Motor neuron (in vitro differentiated cells): ENCODE data around the gene NUMA1. TPM values are rescaled to one million over a fixed set of nuclear protein-coding genes. Genes with fewer than 3 reads are reported as not detected.
A peak's percentile ranks its signal among the peaks of the same experiment; 100 is the strongest.

Experiments used
- ATAC-seq, 8 experiments: fragments of 200-7000 bp; cut with Tn5 transposase; replicated peaks in 6 of 8; 2 replicates each; pipeline ENCODE4 v1.8.0; 2021; ENCODE audit warnings: mild to moderate bottlenecking in 8 of 8, moderate library complexity in 8 of 8
- H3K27ac ChIP-seq, 2 donors: fragments of 250-450 bp; sonication (Bioruptor Pico); 2 replicates each; pipeline ENCODE4 v1.9.0; 2021; ENCODE audit warnings: antibody characterized with exemption in 2 of 2, mild to moderate bottlenecking in 2 of 2, moderate library complexity in 1 of 2
- H3K4me1 ChIP-seq, 2 donors: fragments of 250-450 bp; sonication (Bioruptor Pico); replicated peaks in 1 of 2; 2 replicates each; pipeline ENCODE4 v1.6.1; 2021; ENCODE audit warnings: antibody characterized with exemption in 2 of 2, mild to moderate bottlenecking in 2 of 2, moderate library complexity in 1 of 2
- H3K4me3 ChIP-seq, 5 donors: fragments of 250-450 bp; sonication (Bioruptor Pico); 2 replicates each; pipeline ENCODE4 v1.9.0; 2021; ENCODE audit warnings: antibody characterized with exemption in 5 of 5, mild to moderate bottlenecking in 5 of 5, moderate library complexity in 4 of 5
- WGBS, 10 experiments: fragments of 450-650 bp; shearing (Covaris generic); methylation state at CpG; one replicate each; pipeline ENCODE4 v1.0.0; 2022; 5-methylcytosine and 5-hydroxymethylcytosine counted together
- in situ Hi-C, 9 experiments: fragments of 400-800 bp; cut with MboI; loops; one replicate each; pipeline ENCODE4 v1.15.0; 2021; ENCODE audit warnings: low sequenced_read_pairs in 9 of 9, low pct_unique_long_range_greater_than_20kb in 2 of 9; ENCODE audit not compliant: unreplicated experiment in 9 of 9
- total RNA-seq, 8 experiments: library from RNA; unstranded; fragments of 300-600 nt; gene quantifications; 2 replicates each; pipeline versions ENCODE4 v1.2.3 to v1.2.4, GENCODE V29; 2022

NUMA1 gene
- total RNA-seq, 8 experiments from 2014 or later, result 76.0 to 217 (median 95.6) TPM

DNA sequence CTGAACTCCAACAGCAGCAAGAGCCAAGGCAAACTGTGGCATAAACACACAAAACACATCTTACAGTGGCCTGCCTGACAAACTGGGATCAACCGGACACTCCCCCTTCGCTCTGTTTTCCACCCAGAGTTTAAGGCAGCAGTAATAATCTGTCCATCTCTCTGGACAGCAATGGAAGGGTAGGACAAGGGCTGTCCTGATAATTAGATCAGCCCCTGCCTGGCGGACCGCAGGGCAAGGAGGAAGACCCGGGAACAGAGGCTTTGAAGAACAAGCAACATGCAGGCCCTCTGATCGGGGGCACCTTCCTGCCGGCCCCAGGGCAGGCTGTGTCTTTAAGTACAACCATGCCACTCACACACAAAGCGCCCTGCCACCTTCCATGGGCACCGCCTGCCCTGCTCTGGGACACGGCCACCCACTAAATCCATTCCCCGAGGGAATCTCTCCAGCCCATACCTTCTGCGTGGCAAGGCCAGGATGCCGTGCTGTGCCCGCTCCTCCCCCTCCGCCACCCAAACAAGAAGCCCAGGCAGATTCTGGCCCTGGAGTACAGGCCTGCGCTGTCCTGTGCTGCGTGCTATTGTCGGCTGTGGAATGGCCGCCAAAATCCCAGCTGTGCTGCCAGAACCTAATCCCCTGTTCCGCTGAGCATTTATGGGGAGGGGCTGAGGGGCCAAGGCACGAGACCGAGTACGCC, 38.8 kb downstream of the NUMA1 start:
- 3 to 13% (median 8%) methylated on average over 2 to 7 of the region's 23 CpGs; no CpG with 5 or more reads in 5 of the 10 experiments for WGBS, 10 experiments
- ATAC-seq, result peak; percentile 53 to 77 (median 62)
- in situ Hi-C loops, result loop anchor here in 2 of 9 experiments (25.0 kb wide), 1 partner anchor 371 kb away; no protein-coding TSS in a partner anchor
- Histone ChIP-seq H3K4me3 (peak overlapping the region; percentile 38 to 65 (median 49)), H3K27ac (peak overlapping the region; percentile 93 to 95), H3K4me1 (peaks cover 41 to 45% of the 10 kb centered on the region in 2 donors)

DNA sequence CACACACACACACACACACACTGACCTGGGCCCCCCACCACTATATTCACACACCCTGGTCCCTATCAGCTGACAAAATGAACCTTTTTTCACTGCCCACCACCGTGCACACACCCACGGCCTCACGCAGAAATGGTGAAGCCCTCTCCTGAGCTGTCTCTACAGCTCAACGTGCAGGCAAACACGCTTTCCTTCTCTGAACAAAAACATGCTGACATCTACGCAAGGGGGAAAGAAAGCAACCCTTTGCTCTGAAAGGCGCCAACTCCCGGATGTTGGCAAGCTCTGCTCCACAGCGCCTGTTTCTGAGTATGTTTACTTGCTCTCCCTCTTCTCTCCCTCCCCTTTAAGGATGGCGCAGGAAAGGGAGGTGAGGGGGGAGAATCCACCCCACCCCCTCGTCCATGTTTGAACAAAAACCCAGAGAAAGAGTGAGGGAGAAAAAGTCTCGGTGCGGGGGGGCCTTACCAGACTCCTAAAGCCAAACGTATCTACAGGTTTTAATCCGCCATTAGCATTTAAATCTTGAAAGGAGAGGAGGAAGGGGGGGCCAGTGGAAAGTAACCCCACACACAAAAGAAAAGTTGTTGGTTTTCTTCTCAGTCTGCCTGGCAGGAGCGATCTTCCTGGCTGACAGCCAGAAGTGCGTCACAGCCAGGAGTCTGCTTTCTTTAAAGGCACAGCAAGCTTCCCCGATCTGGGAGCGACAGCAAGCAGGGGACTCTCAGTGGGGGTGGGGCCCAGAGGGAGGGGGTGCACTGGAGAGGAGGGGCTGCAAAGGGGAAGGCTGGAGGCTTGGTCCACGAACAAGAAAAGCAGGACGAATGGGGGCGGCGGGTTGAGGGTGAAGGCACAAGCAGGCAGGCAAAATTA, 39.6 kb downstream of the NUMA1 start:
- in situ Hi-C loops, result loop anchor here in 2 of 9 experiments (25.0 kb wide), 1 partner anchor 372 kb away; no protein-coding TSS in a partner anchor

DNA sequence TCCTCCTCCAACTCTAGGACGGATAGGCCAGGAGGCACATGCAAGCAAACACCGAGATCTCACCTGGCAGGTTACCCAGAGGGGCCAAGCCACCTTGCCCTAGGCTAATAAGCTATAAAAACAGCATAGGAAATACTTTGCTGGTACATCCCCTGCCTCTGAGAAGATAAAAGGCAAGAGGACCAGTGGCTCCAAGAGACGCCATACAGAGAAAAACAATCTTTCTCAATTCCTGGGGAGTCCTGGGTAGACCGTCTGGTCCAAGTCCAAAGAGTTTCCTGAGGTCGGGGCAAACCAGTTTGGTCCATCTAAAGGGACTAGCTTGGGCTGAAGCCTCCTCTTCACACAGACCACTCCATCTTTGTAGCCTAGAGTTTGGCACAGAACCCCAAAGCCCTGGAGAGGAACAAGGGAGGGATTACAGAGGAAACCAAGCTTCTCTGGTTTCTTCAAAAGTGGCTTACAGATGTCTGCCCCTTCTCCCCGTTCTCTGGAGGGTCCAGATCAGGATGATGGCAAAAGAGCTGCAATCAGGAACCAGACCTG, 40.4 kb downstream of the NUMA1 start:
- ATAC-seq, result no peak
- Histone ChIP-seq H3K27ac (peak overlapping the region; percentile 93 to 95), H3K4me1 (peaks cover 41 to 42% of the 10 kb centered on the region in 2 donors), H3K4me3 (peak overlapping the region; percentile 38 to 65 (median 49))
- 4 to 92% (median 64%) methylated on average over 1 to 4 of the region's 6 CpGs; no CpG with 5 or more reads in 2 of the 10 experiments for WGBS, 10 experiments
- in situ Hi-C loops, result loop anchor here in 3 of 9 experiments (10.0 to 25.0 kb wide), 2 partner anchors 55 to 372 kb away; no protein-coding TSS in a partner anchor

More for the DNA sequence above, 39.6 kb downstream of the NUMA1 start:
- ATAC-seq, result peak; percentile 61 to 81 (median 74)
- WGBS, 10 experiments, result 0 to 4% (median 0%) methylated on average over 1 to 8 of the region's 23 CpGs; no CpG with 5 or more reads in 3 of the 10 experiments
- Histone ChIP-seq H3K27ac (peak overlapping the region; percentile 93 to 95), H3K4me1 (peaks cover 41 to 42% of the 10 kb centered on the region in 2 donors), H3K4me3 (peak overlapping the region; percentile 38 to 65 (median 49))

- Histone ChIP-seq H3K4me3 (peak overlapping the region; percentile 38 to 65 (median 49)), H3K4me1 (peaks cover 41 to 42% of the 10 kb centered on the region in 2 donors), H3K27ac (peak overlapping the region; percentile 93 to 95)
- ATAC-seq, result no peak
- in situ Hi-C loops, result loop anchor here in 3 of 9 experiments (10.0 to 25.0 kb wide), 2 partner anchors 56 to 373 kb away; no protein-coding TSS in a partner anchor
- 0 to 86% (median 44%) methylated on average over 1 to 3 of the region's 5 CpGs; no CpG with 5 or more reads in 2 of the 10 experiments for WGBS, 10 experiments
Observed at GRCh38 chr11:72039031-72039855, 41.1 kb downstream of the NUMA1 start.

DNA sequence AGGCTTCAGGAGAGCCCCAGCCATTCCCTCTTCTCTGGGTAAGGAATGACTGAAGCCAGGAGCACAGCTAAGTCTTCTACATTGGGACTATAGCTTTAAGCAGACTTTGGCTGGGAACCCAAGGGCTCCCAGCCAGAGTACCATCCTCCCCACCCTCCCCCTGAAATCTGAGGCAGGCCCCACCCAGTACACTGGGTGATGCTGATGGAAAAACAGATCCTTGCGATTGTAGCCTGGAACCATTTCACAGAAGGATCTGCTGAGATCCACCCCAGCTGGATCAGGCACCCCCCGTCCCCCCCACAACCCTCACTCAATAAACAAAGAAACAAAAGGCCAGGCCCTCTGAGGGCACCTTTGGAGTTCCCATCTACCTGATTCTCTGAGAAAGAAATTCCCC, 41.9 kb downstream of the NUMA1 start:
- 0% methylated on average over 1 of the region's 2 CpGs; no CpG with 5 or more reads in 9 of the 10 experiments for WGBS, 10 experiments
- in situ Hi-C loops, result loop anchor here in 3 of 9 experiments (10.0 to 25.0 kb wide), 2 partner anchors 56 to 374 kb away; no protein-coding TSS in a partner anchor
- H3K4me3 ChIP-seq, result peak overlapping the region; percentile 38 to 65 (median 49)
- H3K27ac ChIP-seq, result peak overlapping the region; percentile 93 to 95
- peak in 3 of 8 experiments; percentile 12 to 28 (median 13) for ATAC-seq
- H3K4me1 ChIP-seq, result peaks cover 41 to 42% of the 10 kb centered on the region in 2 donors

DNA sequence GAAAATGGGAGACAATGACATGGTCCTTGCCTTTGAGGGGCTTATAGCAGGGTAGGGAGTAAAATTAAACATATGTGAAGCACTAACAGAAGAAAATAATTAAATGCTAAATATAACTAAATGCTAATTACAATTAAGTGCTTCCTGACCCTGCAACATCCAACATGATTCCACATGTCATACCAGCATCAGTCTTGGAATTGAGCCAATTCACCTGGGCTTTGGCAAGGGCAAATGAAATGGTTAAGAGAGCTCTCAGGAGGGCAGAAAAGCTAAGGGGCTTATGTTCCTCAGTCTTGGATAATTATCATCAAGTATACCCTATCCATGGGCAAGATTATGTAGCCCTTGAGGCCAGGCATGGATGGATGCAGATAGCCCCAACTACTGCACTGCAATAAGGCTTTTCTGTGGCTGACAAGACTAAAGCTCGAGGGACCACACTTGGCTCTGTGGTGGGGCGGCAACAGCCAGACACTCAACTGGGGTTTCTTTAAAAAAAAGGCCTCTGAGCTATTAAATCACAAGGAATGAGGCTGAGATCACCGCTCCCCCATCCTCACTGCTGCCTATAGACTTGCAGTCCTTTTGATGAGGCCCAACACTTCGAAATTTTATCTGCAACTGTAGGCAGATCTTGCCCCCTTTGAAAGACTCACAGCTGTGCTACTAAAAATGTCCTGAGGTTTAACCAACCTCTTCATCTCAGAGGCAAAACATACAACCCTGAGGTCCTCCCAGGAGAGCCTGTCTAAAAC, 42.6 kb downstream of the NUMA1 start:
- Histone ChIP-seq H3K4me1 (peaks cover 40 to 42% of the 10 kb centered on the region in 2 donors), H3K27ac (peak overlapping the region in 1 of 2 donors; percentile 95), H3K4me3 (peak overlapping the region in 2 of 5 donors; percentile 49 to 65)
- in situ Hi-C loops, result loop anchor here in 3 of 9 experiments (10.0 to 25.0 kb wide), 2 partner anchors 57 to 375 kb away; no protein-coding TSS in a partner anchor
- no peak for ATAC-seq
- 7 to 88% (median 17%) methylated on average over 1 to 3 of the region's 4 CpGs; no CpG with 5 or more reads in 6 of the 10 experiments for WGBS, 10 experiments

DNA sequence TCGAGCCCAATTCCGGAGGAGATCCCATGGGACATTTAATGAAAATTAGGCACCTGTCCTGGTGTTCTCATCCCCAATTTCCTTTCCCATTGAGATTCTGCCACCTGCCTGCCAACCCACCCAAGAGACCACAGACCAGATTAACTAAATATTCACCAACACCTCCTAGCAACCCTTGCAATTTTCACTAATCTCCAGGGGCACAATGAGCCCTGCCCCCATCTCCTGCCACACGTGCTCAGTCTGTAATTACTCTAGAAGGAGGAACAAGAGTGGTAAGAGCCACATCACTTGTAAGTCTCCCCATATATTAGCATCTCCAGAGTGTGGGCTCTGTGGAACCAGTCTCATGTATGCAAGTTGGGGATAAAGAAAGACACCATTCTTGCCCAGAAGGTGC, 43.7 kb downstream of the NUMA1 start:
- in situ Hi-C loops, result loop anchor here in 3 of 9 experiments (10.0 to 25.0 kb wide), 2 partner anchors 58 to 376 kb away; no protein-coding TSS in a partner anchor
- no peak for ATAC-seq
- no peak overlapping the region for H3K4me3 ChIP-seq
- no peak overlapping the region for H3K27ac ChIP-seq
- peaks cover 31 to 35% of the 10 kb centered on the region in 2 donors for H3K4me1 ChIP-seq
- WGBS, 10 experiments, result 57 to 93% (median 78%) methylated on average over 1 to 3 of the region's 3 CpGs; no CpG with 5 or more reads in 5 of the 10 experiments

- peaks cover 0 to 3% of the 10 kb centered on the region in 2 donors for H3K4me1 ChIP-seq
- no peak overlapping the region for H3K27ac ChIP-seq
- in situ Hi-C loops, result loop anchor here in 3 of 9 experiments (10.0 to 25.0 kb wide), 2 partner anchors 64 to 382 kb away; no protein-coding TSS in a partner anchor
- H3K4me3 ChIP-seq, result no peak overlapping the region
- 0 to 71% (median 24%) methylated on average over 1 of the region's 1 CpG; no CpG with 5 or more reads in 4 of the 10 experiments for WGBS, 10 experiments
- peak in 1 of 8 experiments; percentile 69 for ATAC-seq
Observed at GRCh38 chr11:72030472-72031045, 49.8 kb downstream of the NUMA1 start.

GRCh38 chr11:72026090-72026489, 54.3 kb downstream of the NUMA1 start:
- no peak for ATAC-seq
- H3K27ac ChIP-seq, result no peak overlapping the region
- WGBS, 10 experiments, result 0 to 100% (median 50%) methylated on average over 1 of the region's 1 CpG; no CpG with 5 or more reads in 7 of the 10 experiments
- H3K4me1 ChIP-seq, result peaks cover 0 to 3% of the 10 kb centered on the region in 2 donors
- no peak overlapping the region for H3K4me3 ChIP-seq
- in situ Hi-C loops, result loop anchor here in 4 of 9 experiments (10.0 to 25.0 kb wide), 3 partner anchors 59 to 386 kb away; partner anchors contain the start of genes LRRC51 (in 1 of the 4) and NUMA1 (in 1 of the 4)

- in situ Hi-C loops, result loop anchor here in 3 of 9 experiments (10.0 to 25.0 kb wide), 3 partner anchors 61 to 388 kb away; partner anchors contain the start of genes LRRC51 (in 1 of the 3) and NUMA1 (in 1 of the 3)
- Histone ChIP-seq H3K27ac (no peak overlapping the region), H3K4me3 (no peak overlapping the region), H3K4me1 (no peaks in the 10 kb centered on the region)
- WGBS, 10 experiments, result 17 to 100% (median 75%) methylated on average over 1 to 5 of the region's 5 CpGs; no CpG with 5 or more reads in 1 of the 10 experiments
- no peak for ATAC-seq
Observed at GRCh38 chr11:72024069-72024754, 56.1 kb downstream of the NUMA1 start.
